Hindlimb muscle (tissue), 1 donor: Measurements from ENCODE around the gene ITFG2. TPM values are rescaled to one million over a fixed set of nuclear protein-coding genes. Genes with fewer than 3 reads are reported as not detected.
"Not testable (repeated sequence)": the region's sequence is repeated elsewhere in the genome, so short reads cannot be mapped to it uniquely, and the experiment has no call there.

Experiments
- DNase-seq: peaks from one replicate; pipeline ENCODE4 v3.0.0-alpha.2; 2013
- polyA plus RNA-seq: library from polyadenylated mRNA; unstranded; fragments of 120-200 nt; gene quantifications from one replicate; pipeline ENCODE4 v1.2.1, GENCODE V29; 2013; ENCODE audit not compliant: insufficient read length

The ITFG2 gene
- polyA plus RNA-seq, 1 donor: 38.9 TPM

GRCh38 chr12:2864198-2864597, 51.7 kb downstream of the ITFG2 start:
- no peak for DNase-seq

GRCh38 chr12:2868986-2869632, 56.6 kb downstream of the ITFG2 start:
- not testable (repeated sequence) for DNase-seq

Other genes starting within 250 kb of the ITFG2 start
- 43.4 TPM for gene FKBP4, start 17.7 kb upstream of the ITFG2 start, polyA plus RNA-seq
- gene NRIP2, start 22.4 kb downstream of the ITFG2 start, polyA plus RNA-seq: 6.1 TPM
- gene TEX52, start 44.4 kb downstream of the ITFG2 start, polyA plus RNA-seq: 0.79 TPM
- 16.9 TPM for gene FOXM1, start 64.5 kb downstream of the ITFG2 start, polyA plus RNA-seq
- gene RHNO1, start 64.6 kb downstream of the ITFG2 start, polyA plus RNA-seq: 22.9 TPM
- 24.8 TPM for gene TULP3, start 78.2 kb downstream of the ITFG2 start, polyA plus RNA-seq
- gene TEAD4, start 146.7 kb downstream of the ITFG2 start, polyA plus RNA-seq: 134 TPM